GM12878 (cell line): Measurements from ENCODE around the gene SSTR4.

ENCODE experiments used
- REST ChIP-seq: IDR thresholded peaks from 2 replicates; pipeline ENCODE4 v1.6.1; 2012; ENCODE audit warnings: mild to moderate bottlenecking, low read depth, low read length
- TF ChIP-seq, protein P1 (sequence below): fragments of 450-650 bp; IDR thresholded peaks from 2 replicates; pipeline ENCODE4 v1.6.1; 2017; ENCODE audit warnings: antibody characterized with exemption, mild to moderate bottlenecking, moderate library complexity

DNA sequence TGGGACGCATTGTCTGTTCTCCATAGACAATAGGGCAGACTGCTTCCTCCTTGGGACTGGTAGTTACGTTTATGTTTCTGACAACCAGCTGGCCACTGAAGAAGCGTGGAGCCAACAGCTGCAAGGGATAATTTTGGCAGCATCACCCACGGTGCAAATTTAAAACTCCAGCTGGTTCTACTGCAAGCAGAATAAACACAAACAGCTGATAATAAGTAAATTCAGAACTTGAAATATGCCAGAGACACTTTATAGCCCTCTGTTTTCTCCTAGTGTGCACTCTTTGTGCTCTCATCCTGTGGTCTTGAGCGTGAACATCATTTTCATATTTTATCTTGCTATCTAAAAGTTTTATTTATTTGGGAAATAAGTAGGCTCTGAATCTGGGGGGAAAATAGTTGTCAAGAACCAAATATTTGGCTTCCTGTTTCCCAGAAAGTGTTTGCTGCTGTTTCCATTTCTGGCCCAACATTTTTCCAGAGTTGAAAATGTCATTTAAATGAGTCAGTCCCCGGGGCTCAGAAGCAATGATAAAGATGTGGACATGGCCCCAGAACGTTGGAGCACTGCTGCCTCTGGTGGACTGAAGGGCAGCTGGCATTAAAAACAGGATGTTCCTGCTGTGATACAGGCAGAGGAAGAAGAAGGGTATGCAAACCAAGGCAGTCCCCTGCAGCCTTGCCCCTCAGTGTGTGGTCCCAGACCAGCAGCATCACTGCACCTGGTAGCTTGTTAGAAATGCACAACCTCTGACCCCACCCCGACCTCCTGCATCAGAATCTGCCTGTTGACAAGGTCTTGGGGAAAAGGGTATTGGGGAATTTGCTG lies 26.8 kb downstream of the SSTR4 start:
- TF ChIP-seq, protein P1, sequence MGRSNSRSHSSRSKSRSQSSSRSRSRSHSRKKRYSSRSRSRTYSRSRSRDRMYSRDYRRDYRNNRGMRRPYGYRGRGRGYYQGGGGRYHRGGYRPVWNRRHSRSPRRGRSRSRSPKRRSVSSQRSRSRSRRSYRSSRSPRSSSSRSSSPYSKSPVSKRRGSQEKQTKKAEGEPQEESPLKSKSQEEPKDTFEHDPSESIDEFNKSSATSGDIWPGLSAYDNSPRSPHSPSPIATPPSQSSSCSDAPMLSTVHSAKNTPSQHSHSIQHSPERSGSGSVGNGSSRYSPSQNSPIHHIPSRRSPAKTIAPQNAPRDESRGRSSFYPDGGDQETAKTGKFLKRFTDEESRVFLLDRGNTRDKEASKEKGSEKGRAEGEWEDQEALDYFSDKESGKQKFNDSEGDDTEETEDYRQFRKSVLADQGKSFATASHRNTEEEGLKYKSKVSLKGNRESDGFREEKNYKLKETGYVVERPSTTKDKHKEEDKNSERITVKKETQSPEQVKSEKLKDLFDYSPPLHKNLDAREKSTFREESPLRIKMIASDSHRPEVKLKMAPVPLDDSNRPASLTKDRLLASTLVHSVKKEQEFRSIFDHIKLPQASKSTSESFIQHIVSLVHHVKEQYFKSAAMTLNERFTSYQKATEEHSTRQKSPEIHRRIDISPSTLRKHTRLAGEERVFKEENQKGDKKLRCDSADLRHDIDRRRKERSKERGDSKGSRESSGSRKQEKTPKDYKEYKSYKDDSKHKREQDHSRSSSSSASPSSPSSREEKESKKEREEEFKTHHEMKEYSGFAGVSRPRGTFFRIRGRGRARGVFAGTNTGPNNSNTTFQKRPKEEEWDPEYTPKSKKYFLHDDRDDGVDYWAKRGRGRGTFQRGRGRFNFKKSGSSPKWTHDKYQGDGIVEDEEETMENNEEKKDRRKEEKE: no peak
- TF ChIP-seq REST: no peak
